Parietal lobe (tissue), 1 donor: Measurements from ENCODE around the gene RFT1. TPM values are rescaled to one million over a fixed set of nuclear protein-coding genes. Genes with fewer than 3 reads are reported as not detected.

ENCODE experiments used
- total RNA-seq: library from RNA; depleted of rRNA; stranded (reverse); fragments of >200 nt; gene quantifications from one replicate; pipeline ENCODE4 v1.2.3, GENCODE V29; 2014

RFT1 gene
- 13.5 TPM for total RNA-seq

GRCh38 chr3:53130179-53131061, at the start of gene RFT1:
RFT1 (minus strand) TSS chr3:53130435; CDS start chr3:53130400, 35 bp downstream.

GRCh38 chr3:53160660-53161449, 30.6 kb upstream of the RFT1 start, which contains the start of gene PRKCD:
PRKCD (plus strand) TSS chr3:53161209; CDS start chr3:53178423, 17,214 bp downstream.

GRCh38 chr3:53045518-53046170, 84.6 kb downstream of the RFT1 start, which contains the start of gene SFMBT1:
SFMBT1 (minus strand) TSS chr3:53046073; CDS start chr3:52969128, 76,945 bp downstream.

Other genes starting within 250 kb of the RFT1 start
- gene STIMATE, start 232.9 kb downstream of the RFT1 start, total RNA-seq = 16.3 TPM
- 31.9 TPM for gene SFMBT1, start 84.4 kb downstream of the RFT1 start, total RNA-seq
- 0.94 TPM for gene PRKCD, start 30.8 kb upstream of the RFT1 start, total RNA-seq
- 120 TPM for gene TKT, start 125.6 kb upstream of the RFT1 start, total RNA-seq
- gene DCP1A, start 217.1 kb upstream of the RFT1 start, total RNA-seq = 23.8 TPM